Activated CD4-positive, alpha-beta T cell treated with anti-CD3 and anti-CD28 coated beads, Interleukin-10, Interleukin-2, amounts not matched to agents 100 ng/mL and 50 ng/mL, durations not matched to agents 16 hours and 8 hours (primary cell): ENCODE data around the gene TTLL4.
A peak's percentile ranks its signal among the peaks of the same experiment; 100 is the strongest.

ENCODE experiments used
- DNase-seq: peaks from one replicate; pipeline ENCODE4 v3.0.0-alpha.2; 2020

Gene TTLL4

GRCh38 chr2:218713922-218714321 lies 3.3 kb downstream of the TTLL4 start:
- DNase-seq = peak; percentile 15

- no peak for DNase-seq
These were observed 5.4 kb downstream of the TTLL4 start for GRCh38 chr2:218716070-218716469.

- no peak for DNase-seq
These were observed 6.6 kb downstream of the TTLL4 start for GRCh38 chr2:218717262-218717661.

- no peak for DNase-seq
These were observed 7.4 kb downstream of the TTLL4 start for GRCh38 chr2:218718058-218718457.

- DNase-seq = no peak
These were observed 8.8 kb downstream of the TTLL4 start for GRCh38 chr2:218719457-218719856.

GRCh38 chr2:218720048-218721041 lies 9.7 kb downstream of the TTLL4 start:
- no peak for DNase-seq

GRCh38 chr2:218721488-218721887 lies 10.9 kb downstream of the TTLL4 start:
- DNase-seq = no peak

- no peak for DNase-seq
These were observed 11.3 kb downstream of the TTLL4 start for GRCh38 chr2:218721934-218722333.

- no peak for DNase-seq
These were observed 11.8 kb downstream of the TTLL4 start for GRCh38 chr2:218722419-218722818.

- no peak for DNase-seq
These were observed 12.5 kb downstream of the TTLL4 start for GRCh38 chr2:218722876-218723785.

- DNase-seq = no peak
These were observed 15.5 kb downstream of the TTLL4 start for GRCh38 chr2:218726004-218726574.

- DNase-seq = peak; percentile 28
These were observed 17.0 kb downstream of the TTLL4 start for GRCh38 chr2:218727502-218728165.

- no peak for DNase-seq
These were observed 19.0 kb downstream of the TTLL4 start for GRCh38 chr2:218729640-218730039.

GRCh38 chr2:218732052-218732760 lies 21.6 kb downstream of the TTLL4 start:
- DNase-seq = no peak

GRCh38 chr2:218732761-218733158 lies 22.1 kb downstream of the TTLL4 start:
- no peak for DNase-seq

- peak; percentile 63 for DNase-seq
These were observed 22.8 kb downstream of the TTLL4 start for GRCh38 chr2:218733171-218734021.

GRCh38 chr2:218734190-218734975 lies 23.7 kb downstream of the TTLL4 start:
- DNase-seq = no peak

GRCh38 chr2:218736531-218736930 lies 25.9 kb downstream of the TTLL4 start:
- DNase-seq = no peak

- DNase-seq = peak; percentile 14
These were observed 32.4 kb downstream of the TTLL4 start for GRCh38 chr2:218743068-218743467.

- DNase-seq = peak; percentile 18
These were observed 34.0 kb downstream of the TTLL4 start for GRCh38 chr2:218744615-218745014.
